Nephron (organoid): Measurements from ENCODE around the gene MRM2.

Source experiments
- H3K27ac Mint-ChIP-seq, 3 experiments: 2 replicates each; pipeline ENCODE4 v1.8.0; 2020; ENCODE audit warnings: mixed read lengths in 3 of 3, mild to moderate bottlenecking in 2 of 3, moderate library complexity in 1 of 3
- H3K27me3 Mint-ChIP-seq: 2 replicates; pipeline ENCODE4 v1.8.0; 2021; ENCODE audit warnings: low read depth, mild to moderate bottlenecking, moderate library complexity, mixed read lengths
- H3K36me3 Mint-ChIP-seq: 2 replicates; pipeline ENCODE4 v1.8.0; 2020; ENCODE audit warnings: low read depth, mixed read lengths
- H3K4me1 Mint-ChIP-seq: 2 replicates; pipeline ENCODE4 v1.8.0; 2020; ENCODE audit warnings: mixed read lengths
- H3K4me3 Mint-ChIP-seq, 3 experiments: 2 replicates each; pipeline ENCODE4 v1.8.0; 2020; ENCODE audit warnings: mild to moderate bottlenecking in 3 of 3, mixed read lengths in 3 of 3, moderate library complexity in 2 of 3
- H3K9me3 Mint-ChIP-seq: 2 replicates; pipeline ENCODE4 v1.8.0; 2020; ENCODE audit warnings: mixed read lengths
- TF ChIP-seq, protein P1 (sequence below), 3 experiments: fragments of 200-600 bp; sonication (generic); IDR thresholded peaks; one replicate each; pipeline ENCODE4 v1.5.0; 2021; ENCODE audit warnings: antibody characterized with exemption in 3 of 3; ENCODE audit not compliant: unreplicated experiment in 3 of 3

The MRM2 gene

DNA sequence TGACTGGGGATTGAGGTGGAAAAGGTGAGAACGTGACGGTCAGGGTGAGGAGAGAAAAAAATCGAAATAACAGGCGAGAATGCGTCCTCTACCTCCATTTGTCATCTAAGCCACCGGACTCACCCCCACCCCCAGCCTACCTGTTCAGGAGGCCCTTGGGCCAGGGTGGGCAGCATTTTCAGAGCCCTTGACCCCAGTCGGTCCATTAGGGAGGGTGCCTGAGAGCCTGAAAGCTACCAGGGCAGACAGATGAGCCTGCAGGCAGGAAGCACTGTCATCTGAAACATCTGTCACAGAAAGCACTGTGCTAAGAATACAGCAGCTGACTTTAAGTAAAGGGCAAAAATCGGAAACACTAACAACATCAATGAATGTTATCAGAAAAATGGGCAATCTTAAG lies 56.3 kb downstream of the MRM2 start:
- TF ChIP-seq, protein P1, sequence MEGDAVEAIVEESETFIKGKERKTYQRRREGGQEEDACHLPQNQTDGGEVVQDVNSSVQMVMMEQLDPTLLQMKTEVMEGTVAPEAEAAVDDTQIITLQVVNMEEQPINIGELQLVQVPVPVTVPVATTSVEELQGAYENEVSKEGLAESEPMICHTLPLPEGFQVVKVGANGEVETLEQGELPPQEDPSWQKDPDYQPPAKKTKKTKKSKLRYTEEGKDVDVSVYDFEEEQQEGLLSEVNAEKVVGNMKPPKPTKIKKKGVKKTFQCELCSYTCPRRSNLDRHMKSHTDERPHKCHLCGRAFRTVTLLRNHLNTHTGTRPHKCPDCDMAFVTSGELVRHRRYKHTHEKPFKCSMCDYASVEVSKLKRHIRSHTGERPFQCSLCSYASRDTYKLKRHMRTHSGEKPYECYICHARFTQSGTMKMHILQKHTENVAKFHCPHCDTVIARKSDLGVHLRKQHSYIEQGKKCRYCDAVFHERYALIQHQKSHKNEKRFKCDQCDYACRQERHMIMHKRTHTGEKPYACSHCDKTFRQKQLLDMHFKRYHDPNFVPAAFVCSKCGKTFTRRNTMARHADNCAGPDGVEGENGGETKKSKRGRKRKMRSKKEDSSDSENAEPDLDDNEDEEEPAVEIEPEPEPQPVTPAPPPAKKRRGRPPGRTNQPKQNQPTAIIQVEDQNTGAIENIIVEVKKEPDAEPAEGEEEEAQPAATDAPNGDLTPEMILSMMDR (IDR thresholded peaks at IDR 0.05; ENCODE audit: unreplicated experiment in 3 of 3), result no peak
- H3K4me3 Mint-ChIP-seq, result no peak overlapping the region
- no peaks in the 10 kb centered on the region for H3K27me3 Mint-ChIP-seq
- H3K27ac Mint-ChIP-seq, result no peak overlapping the region
- peaks cover 6% of the 10 kb centered on the region for H3K4me1 Mint-ChIP-seq
- peaks cover 11% of the 10 kb centered on the region for H3K9me3 Mint-ChIP-seq
- peaks cover 56% of the 10 kb centered on the region for H3K36me3 Mint-ChIP-seq
